ENCODE measurements around the gene ZC3H18. TPM values are rescaled to one million over a fixed set of nuclear protein-coding genes. Genes with fewer than 3 reads are reported as not detected.

ZC3H18 gene
- total RNA-seq, 1 experiment from 2014 or later, result 57.8 TPM

GRCh38 chr16:88523309-88524161 lies 46.7 kb upstream of the ZC3H18 start (continued):
- TF ChIP-seq JUND (IDR thresholded peaks at IDR 0.05), result no peak
- TF ChIP-seq CEBPB (IDR thresholded peaks at IDR 0.05; ENCODE audit: low read depth), result no peak
- TF ChIP-seq SP1 (IDR thresholded peaks at IDR 0.05; ENCODE audit: low read depth), result no peak
- TF ChIP-seq EZH2phosphoT487 (IDR thresholded peaks at IDR 0.05; ENCODE audit: borderline replicate concordance), result no peak
- TF ChIP-seq, protein P1, sequence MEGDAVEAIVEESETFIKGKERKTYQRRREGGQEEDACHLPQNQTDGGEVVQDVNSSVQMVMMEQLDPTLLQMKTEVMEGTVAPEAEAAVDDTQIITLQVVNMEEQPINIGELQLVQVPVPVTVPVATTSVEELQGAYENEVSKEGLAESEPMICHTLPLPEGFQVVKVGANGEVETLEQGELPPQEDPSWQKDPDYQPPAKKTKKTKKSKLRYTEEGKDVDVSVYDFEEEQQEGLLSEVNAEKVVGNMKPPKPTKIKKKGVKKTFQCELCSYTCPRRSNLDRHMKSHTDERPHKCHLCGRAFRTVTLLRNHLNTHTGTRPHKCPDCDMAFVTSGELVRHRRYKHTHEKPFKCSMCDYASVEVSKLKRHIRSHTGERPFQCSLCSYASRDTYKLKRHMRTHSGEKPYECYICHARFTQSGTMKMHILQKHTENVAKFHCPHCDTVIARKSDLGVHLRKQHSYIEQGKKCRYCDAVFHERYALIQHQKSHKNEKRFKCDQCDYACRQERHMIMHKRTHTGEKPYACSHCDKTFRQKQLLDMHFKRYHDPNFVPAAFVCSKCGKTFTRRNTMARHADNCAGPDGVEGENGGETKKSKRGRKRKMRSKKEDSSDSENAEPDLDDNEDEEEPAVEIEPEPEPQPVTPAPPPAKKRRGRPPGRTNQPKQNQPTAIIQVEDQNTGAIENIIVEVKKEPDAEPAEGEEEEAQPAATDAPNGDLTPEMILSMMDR (IDR thresholded peaks at IDR 0.05 in 2 of 3, conservative IDR thresholded peaks at IDR 0.05 in 1 of 3; ENCODE audit: borderline replicate concordance in 1 of 3, insufficient read depth in 1 of 3, low read depth in 2 of 3, low read length in 2 of 3), result no peak
- no peak for TF ChIP-seq ZFX (IDR thresholded peaks at IDR 0.05)
- TF ChIP-seq SIN3A (IDR thresholded peaks at IDR 0.05; ENCODE audit: low read depth), result no peak
- TF ChIP-seq, protein P2, sequence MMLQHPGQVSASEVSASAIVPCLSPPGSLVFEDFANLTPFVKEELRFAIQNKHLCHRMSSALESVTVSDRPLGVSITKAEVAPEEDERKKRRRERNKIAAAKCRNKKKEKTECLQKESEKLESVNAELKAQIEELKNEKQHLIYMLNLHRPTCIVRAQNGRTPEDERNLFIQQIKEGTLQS (IDR thresholded peaks at IDR 0.05), result no peak
- TF ChIP-seq FOSL1 (IDR thresholded peaks at IDR 0.05; ENCODE audit: low read depth), result no peak

GRCh38 chr16:88524274-88524972 lies 45.8 kb upstream of the ZC3H18 start:
- no peak overlapping the region for H3K9ac ChIP-seq (ENCODE audit: low read length)
- no peak overlapping the region for H3K4me3 ChIP-seq (replicated peaks in 1 of 2; ENCODE audit: low read depth in 1 of 2, low read length in 2 of 2)
- H3K9me3 ChIP-seq (ENCODE audit: control insufficient read depth in 1 of 2, insufficient read depth in 1 of 2, low read depth in 1 of 2, low read length in 2 of 2), result no peaks in the 10 kb centered on the region
- POLR2A ChIA-PET, result no interaction called here
- RAD21 ChIA-PET (ENCODE audit: low non-redundant PET in 1 of 2, low total read pairs in 2 of 2, uncharacterized antibody in 2 of 2, unreplicated experiment in 2 of 2), result no interaction called here
- H3K9me2 ChIP-seq (ENCODE audit: insufficient read depth), result no peaks in the 10 kb centered on the region
- no peak for TF ChIP-seq CEBPB (IDR thresholded peaks at IDR 0.05; ENCODE audit: low read depth)
- TF ChIP-seq YY1 (IDR thresholded peaks at IDR 0.05; ENCODE audit: extremely low read depth, insufficient replicate concordance, low read depth, low read length), result no peak
- TF ChIP-seq RAD21 (IDR thresholded peaks at IDR 0.05; ENCODE audit: low read depth), result no peak
- TF ChIP-seq EZH2 (IDR thresholded peaks at IDR 0.05), result no peak
- TF ChIP-seq SIN3A (IDR thresholded peaks at IDR 0.05; ENCODE audit: low read depth), result no peak
- intact Hi-C loops (cut with micrococcal nuclease), result no loop called here
- H3K27ac ChIP-seq (ENCODE audit: low read depth, low read length), result no peak overlapping the region
- CTCF ChIA-PET, result no interaction called here
- no TSS peak for BruUV-seq (replicated peaks)
- H4K20me1 ChIP-seq (ENCODE audit: insufficient read depth), result no peaks in the 10 kb centered on the region
- peaks cover 0 to 10% of the 10 kb centered on the region in 2 experiments; a peak in 3 of 4 replicates for H3K4me1 ChIP-seq (ENCODE audit: control insufficient read depth in 1 of 2, insufficient read depth in 2 of 2, low read length in 2 of 2)
- H3K27me3 ChIP-seq (ENCODE audit: insufficient read depth, low read length), result no peaks in the 10 kb centered on the region
- no peak overlapping the region for H2AFZ ChIP-seq (ENCODE audit: low read depth, low read length, poor library complexity, severe bottlenecking)
- no peaks in the 10 kb centered on the region for H3K79me2 ChIP-seq (ENCODE audit: insufficient read depth, low read length)
- DNase-seq (ENCODE audit: low read depth, low spot score), result no peak
- H3K4me2 ChIP-seq (ENCODE audit: low read length), result no peak overlapping the region
- ATAC-seq, result no peak
- 0 out of 4 replicates have a peak, but pooled peaks cover 0 to 2% of the 10 kb centered on the region in 2 experiments for H3K36me3 ChIP-seq (ENCODE audit: control insufficient read depth in 1 of 2, insufficient read depth in 2 of 2, low read length in 2 of 2)
